HG03354 (cell line): ENCODE measurements around the gene TRIP10.
"Not testable (repeated sequence)": the region's sequence is repeated elsewhere in the genome, so short reads cannot be mapped to it uniquely, and the experiment has no call there.

Experiments used
- ATAC-seq: cut with Tn5 transposase; IDR thresholded peaks from one replicate; pipeline ENCODE4 v1.9.1; 2021; ENCODE audit warnings: mild to moderate bottlenecking; ENCODE audit not compliant: unreplicated experiment, poor library complexity, severe bottlenecking

TRIP10 gene

GRCh38 chr19:6779206-6779605 lies 39.7 kb downstream of the TRIP10 start:
- ATAC-seq = no peak

- no peak for ATAC-seq
These were observed 47.9 kb downstream of the TRIP10 start for GRCh38 chr19:6787393-6787792.

- ATAC-seq = no peak
These were observed 49.4 kb downstream of the TRIP10 start for GRCh38 chr19:6788896-6789295.

GRCh38 chr19:6790194-6791128 lies 51.0 kb downstream of the TRIP10 start:
- ATAC-seq = no peak

GRCh38 chr19:6791237-6791636 lies 51.8 kb downstream of the TRIP10 start:
- ATAC-seq = no peak

- ATAC-seq = no peak
These were observed 53.9 kb downstream of the TRIP10 start for GRCh38 chr19:6793411-6793810.

- ATAC-seq = no peak
These were observed 54.5 kb downstream of the TRIP10 start for GRCh38 chr19:6793973-6794372.

- ATAC-seq = no peak
These were observed 55.4 kb downstream of the TRIP10 start for GRCh38 chr19:6794686-6795431.

- no peak for ATAC-seq
These were observed 56.8 kb downstream of the TRIP10 start for GRCh38 chr19:6796278-6796677.

- no peak for ATAC-seq
These were observed 58.2 kb downstream of the TRIP10 start for GRCh38 chr19:6797646-6798045.

- ATAC-seq = not testable (repeated sequence)
These were observed 60.8 kb downstream of the TRIP10 start for GRCh38 chr19:6800160-6800790.

- no peak for ATAC-seq
These were observed 61.6 kb downstream of the TRIP10 start for GRCh38 chr19:6800991-6801484.
